NCI-H460 (cell line): ENCODE measurements around the gene EGR1. TPM values are rescaled to one million over a fixed set of nuclear protein-coding genes. Genes with fewer than 3 reads are reported as not detected.

Experiments used
- DNase-seq: peaks from one replicate; pipeline ENCODE4 v3.0.0-alpha.2; 2016; ENCODE audit warnings: low read depth; ENCODE audit errors: extremely low read depth
- polyA plus RNA-seq: library from polyadenylated mRNA; depleted of rRNA; stranded (reverse); fragments of >200 nt; gene quantifications from 2 replicates; pipeline ENCODE4 v1.2.3, GENCODE V29; 2014; cell fraction: nucleus; rRNA removed
- total RNA-seq: library from RNA; depleted of rRNA; stranded (reverse); fragments of >200 nt; shearing (Covaris generic); gene quantifications from 2 replicates; pipeline ENCODE4 v1.2.3, GENCODE V29; 2014; rRNA removed

Gene EGR1
- 9.2 and 10.6 TPM in 2 replicates for total RNA-seq
- polyA plus RNA-seq = 4.6 and 5.5 TPM in 2 replicates

- DNase-seq = peak; percentile 96
These were observed at the start of gene EGR1 for GRCh38 chr5:138465261-138466124. Gene EGR1 (plus strand): TSS chr5:138465479. CDS start chr5:138465762, 283 bp downstream.

DNA sequence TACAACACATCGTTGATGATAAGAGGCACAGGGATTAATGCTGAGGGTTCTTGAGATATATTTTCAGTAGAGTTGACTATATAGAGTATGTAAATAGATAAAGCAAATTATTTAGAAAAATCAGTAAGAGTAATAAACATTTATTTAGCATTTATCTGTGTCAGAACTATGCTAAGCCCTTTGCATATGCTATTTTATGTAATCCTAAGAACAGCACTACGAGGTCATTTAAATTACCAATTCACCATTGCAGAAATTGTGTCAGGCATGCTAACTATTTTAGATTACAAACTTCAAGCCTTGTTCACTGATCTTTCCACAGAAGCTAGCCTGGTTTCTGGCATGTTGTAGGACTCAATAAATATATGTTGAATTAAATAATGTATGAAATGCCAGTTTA, 46.8 kb upstream of the EGR1 start:
- DNase-seq = no peak

DNA sequence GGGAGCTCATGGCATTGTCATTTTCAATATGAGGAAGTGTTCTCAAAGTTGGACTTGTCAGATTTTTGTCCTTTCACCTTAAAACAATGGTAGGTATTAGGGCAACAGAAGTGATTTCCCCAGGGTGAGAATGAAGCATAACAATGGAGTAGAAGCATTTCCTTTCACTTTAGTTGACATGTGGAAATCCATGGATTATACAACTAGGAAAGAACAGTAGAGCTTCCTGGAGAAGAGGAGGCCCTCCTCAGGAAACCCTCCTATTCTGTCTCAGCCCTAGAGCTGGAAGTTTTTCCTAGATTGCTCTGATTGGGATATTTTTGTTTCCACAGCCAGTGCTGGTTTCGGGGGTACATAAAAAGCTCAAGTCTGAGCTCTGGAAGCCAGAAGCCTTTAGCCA, 40.2 kb upstream of the EGR1 start:
- no peak for DNase-seq

DNA sequence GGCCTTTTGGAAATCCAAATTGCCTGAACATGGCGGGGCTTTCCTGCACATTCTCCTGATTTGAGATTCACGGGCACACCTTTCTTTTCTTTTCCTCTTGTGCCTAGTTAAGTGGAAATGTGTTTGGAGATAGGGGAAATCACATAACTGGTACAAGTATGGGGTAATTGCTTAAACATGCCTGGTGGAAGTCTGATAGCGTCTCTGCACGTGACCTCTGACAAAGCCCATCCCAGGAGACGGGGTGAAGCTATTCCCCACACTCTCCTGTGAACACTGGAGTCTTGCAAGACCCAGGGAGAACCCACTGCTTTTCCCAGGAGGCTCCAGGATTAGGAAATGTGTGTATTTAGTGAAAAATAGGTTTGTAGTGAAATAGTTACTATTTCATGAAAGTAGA, 29.3 kb upstream of the EGR1 start:
- no peak for DNase-seq

- no peak for DNase-seq
These were observed 27.1 kb upstream of the EGR1 start for GRCh38 chr5:138438003-138438723.

GRCh38 chr5:138438724-138439476, 26.4 kb upstream of the EGR1 start, which contains the start of gene REEP2:
Gene REEP2 (plus strand): TSS chr5:138439057. CDS start chr5:138439209, 152 bp downstream.
- DNase-seq = peak; percentile 18

GRCh38 chr5:138439477-138440158, 25.7 kb upstream of the EGR1 start:
- DNase-seq = no peak

DNA sequence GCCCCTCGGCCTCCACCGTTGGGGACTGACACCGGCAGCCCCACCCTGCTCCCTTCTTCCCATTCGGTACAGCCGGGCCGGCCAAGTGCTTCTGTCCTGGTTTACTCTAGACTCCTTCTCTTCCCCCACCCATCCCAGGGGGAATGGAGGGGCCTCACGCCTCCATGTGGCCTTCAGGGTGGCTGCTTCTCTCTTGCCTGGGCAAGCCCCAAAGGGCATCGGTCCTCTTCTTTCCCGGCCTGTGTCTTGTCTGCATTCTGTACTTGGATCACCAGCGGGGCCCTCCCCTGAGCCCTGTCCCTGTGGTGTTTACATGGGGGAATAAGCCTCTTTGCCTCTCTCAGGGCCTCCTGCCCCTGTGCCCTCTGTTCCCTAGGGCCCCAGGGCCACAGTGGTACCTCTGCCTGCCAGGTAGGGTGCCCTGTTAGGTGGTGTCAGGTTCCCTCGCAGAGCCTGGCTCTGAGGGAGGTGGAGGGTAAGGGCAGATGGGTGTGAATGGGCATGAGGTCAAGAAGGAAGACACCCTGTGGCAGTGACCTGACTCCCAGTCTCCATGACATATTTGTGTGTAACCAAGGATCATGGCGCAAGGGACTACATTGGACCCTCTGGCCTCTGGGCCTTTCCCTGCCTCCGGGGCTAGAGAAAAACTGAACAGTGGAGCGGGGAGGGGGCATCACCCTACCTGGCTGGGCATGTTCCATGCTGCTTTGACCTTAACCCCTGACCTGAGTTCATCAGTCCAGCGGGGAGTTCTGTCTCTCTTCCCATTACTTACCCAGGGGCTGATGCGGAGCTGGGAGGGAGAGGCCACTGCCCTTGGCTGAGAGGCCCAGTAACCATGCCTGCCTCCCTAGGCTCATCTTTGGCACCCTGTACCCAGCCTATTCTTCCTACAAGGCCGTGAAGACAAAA, 24.9 kb upstream of the EGR1 start:
- DNase-seq = no peak

- no peak for DNase-seq
These were observed 24.1 kb upstream of the EGR1 start for GRCh38 chr5:138441221-138441620.

DNA sequence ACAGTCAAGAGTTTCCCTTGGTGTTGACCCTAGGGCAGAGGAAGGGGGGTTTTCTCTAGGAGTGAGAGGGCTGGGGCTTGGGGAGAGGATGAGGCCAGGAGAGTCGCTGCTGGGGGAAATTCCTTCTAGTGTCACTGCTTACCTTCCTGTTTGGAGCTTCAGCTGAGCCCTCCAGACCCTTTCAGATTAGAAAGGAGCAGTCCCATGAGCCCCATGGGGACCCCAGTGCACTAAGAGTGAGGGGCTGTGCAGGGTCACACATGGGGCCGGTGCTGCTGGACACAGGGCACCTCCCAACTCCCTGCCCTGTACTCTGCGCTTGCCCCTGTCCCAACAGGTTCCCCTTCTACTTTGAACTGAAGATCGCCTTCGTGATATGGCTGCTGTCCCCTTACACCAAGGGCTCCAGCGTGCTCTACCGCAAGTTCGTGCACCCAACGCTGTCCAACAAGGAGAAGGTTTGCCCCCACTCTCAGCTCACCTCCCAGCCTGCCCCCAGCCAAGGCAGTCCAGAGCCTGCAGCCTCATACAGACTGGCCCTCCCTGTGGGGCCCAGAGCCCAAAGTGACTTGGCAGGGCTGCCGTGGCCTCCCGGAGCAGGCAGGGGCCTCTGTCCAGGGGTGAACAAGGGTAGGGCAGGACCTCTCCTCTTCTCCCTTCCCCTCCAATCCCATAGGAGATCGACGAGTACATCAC, 21.1 kb upstream of the EGR1 start:
- DNase-seq = no peak

GRCh38 chr5:138444774-138445546, 20.3 kb upstream of the EGR1 start:
- DNase-seq = no peak

DNA sequence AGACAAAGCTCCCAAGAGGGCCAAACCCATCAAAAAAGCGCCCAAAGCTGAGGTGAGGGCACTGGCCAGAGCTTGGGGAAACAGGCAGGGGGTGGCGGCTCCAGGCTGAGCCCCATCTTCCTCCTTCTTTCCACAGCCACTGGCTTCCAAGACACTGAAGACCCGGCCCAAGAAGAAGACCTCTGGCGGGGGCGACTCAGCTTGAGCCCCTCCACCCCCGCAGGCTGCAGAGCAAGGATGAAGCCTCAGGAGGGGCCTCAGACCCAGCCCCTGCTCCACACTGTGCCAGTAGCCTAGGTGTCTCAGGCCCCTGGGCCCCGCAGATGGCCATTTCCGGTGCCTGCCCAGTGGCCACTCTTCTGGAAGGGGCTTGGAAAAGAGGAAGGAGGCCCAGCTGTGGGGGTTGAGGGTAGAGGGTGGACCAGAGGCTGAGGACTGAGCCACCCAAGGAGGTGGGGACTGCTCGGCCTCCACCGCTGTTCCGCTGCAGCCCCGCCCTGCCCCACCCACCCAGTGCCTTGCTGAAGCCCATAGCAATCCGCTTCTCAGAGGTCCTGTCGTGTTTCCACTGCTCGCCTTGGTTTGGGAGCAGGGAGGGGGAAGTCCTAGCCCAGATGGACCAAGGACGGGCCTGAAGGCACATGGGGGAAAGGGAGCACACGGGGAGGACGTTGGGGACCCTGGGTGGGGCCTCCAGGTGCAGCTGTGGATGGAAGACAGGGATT, 19.6 kb upstream of the EGR1 start:
- DNase-seq = no peak

DNA sequence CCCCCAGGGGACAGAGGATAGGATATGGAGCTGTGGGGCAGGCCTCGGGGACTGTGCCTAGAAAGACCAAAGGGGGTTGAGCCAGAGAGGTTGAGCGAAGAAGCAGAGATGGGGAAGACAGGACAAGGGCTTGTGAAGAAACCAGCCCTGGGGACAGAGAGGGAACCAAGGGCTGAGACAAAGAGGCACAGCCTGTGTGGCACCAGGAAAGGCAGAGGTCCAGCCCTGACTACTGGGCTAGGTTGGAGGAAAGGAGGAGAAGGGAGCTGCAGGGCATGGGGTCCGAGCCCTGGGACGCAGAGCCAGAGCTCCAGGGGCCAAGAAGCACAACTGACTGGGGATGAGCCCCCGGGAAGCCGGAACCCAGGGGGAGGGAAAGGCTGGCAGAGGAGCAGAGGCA, 17.2 kb upstream of the EGR1 start:
- no peak for DNase-seq

- no peak for DNase-seq
These were observed 16.5 kb upstream of the EGR1 start for GRCh38 chr5:138448481-138449398.

DNA sequence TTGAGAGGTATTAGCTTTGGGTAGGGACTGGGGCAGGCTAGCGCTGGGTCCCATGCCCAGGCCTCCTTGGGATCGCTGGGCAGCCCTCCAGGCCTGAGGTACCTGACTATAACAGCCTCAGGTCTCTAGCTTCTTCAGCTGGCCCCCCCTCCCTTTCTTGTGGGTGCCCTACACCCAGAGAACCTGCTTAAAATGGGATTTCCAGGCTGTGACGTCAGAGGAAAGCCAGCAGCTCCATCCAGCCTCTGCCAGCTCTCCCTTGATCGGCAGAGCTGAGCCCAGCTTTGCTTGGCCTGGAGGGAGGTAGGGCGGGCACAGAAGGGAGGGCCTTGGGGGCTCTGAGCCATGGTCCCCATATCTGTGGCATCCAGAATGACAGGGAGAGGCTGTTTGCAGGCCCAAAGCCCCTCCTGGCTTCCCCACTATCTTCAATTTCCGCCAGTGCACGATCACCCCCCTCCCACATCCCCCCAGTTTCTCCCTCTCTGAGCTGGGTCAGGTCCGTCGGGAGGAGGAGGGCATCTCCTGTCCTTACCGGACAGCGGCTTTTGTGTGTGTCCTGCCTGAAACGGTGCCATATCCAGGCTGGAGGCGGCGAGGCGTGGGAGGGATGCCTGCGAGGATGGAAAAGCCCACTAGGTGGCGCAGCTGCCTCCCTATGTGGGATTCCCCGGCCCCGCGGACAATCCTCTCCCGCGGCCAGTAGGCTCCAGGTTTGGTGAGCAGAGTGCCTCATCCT, 15.6 kb upstream of the EGR1 start:
- peak; percentile 84 for DNase-seq

- no peak for DNase-seq
These were observed 14.3 kb upstream of the EGR1 start for GRCh38 chr5:138450971-138451370.
